Endothelial cell of umbilical vein (primary cell): ENCODE data around the gene XRCC4.

Experiments
- CTCF ChIP-seq, 2 donors: IDR thresholded peaks; 1 replicate in 1 of 2; 2 replicates in 1 of 2; pipeline ENCODE4 v1.5.1; 2011; ENCODE audit warnings: low read length in 2 of 2, mild to moderate bottlenecking in 2 of 2, moderate library complexity in 2 of 2, control low read depth in 1 of 2, inconsistent platforms in 1 of 2, low read depth in 1 of 2; ENCODE audit not compliant: insufficient read depth in 1 of 2; ENCODE audit errors: extremely low read depth in 1 of 2
- EZH2 ChIP-seq: IDR thresholded peaks from 2 replicates; pipeline ENCODE4 v1.6.1; 2012; ENCODE audit warnings: borderline replicate concordance, low read depth, mild to moderate bottlenecking, moderate library complexity, low read length, inconsistent platforms; ENCODE audit not compliant: severe bottlenecking
- POLR2AphosphoS5 ChIP-seq: IDR thresholded peaks from 2 replicates; pipeline ENCODE4 v1.6.1; 2012; ENCODE audit warnings: low read depth, mild to moderate bottlenecking, control low read depth, low read length, moderate library complexity; ENCODE audit not compliant: insufficient read depth

DNA sequence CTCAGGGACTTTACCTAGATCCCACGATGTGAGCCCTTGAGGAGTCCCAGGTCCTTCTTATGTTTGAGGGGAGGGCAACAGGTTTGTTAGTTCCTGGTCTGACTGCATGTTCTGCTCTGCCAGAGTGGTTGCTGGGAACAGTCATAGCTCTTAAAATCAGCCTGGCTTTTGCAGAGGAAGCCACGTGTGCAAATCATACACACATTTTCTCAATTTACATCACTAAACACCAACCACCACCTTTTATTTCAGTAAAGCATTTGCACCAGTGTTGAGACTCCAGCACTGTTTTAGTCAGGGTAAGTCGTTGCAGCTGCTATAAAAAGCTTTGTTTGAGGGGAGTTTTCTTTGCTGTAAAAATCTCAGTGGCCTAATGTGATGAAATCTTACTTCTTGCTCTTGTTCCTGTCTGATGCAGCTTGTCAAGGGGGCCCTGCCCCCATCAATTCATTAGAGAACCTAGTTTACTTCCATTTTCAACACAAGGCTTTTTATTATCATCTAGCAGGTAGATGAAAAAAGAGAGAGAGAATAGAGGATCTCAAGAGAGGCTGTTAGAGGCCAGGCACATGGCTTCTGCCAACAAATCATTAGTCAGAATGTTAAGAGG lies 323.9 kb downstream of the XRCC4 start:
- TF ChIP-seq CTCF (IDR thresholded peaks at IDR 0.05; ENCODE audit: extremely low read depth in 1 of 2, insufficient read depth in 1 of 2, low read depth in 1 of 2, low read length in 2 of 2) (no peak), POLR2AphosphoS5 (no peak), EZH2 (no peak)
